ENCODE measurements around the gene ARG2. TPM values are rescaled to one million over a fixed set of nuclear protein-coding genes. Genes with fewer than 3 reads are reported as not detected.
A peak's percentile ranks its signal among the peaks of the same experiment; 100 is the strongest.

Gene ARG2
- total RNA-seq, 1 experiment from 2014 or later: 35.2 TPM

DNA sequence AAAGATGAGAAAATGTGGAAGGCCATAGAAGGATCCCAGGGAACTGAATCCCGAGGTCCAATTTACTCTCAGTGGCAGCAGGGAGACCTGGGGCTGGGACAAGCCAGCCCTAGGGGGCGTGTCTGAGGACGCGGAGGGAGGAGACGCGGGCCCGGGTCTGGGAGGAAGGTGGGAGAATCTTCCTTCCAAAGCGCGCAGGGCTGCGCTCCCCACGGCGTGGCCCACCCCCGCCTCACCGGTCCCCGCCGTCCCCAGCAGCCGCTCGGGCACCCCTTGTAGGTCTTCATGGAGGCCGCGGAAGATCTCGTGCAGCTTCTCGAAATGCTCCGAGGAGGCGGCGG is 54.4 kb downstream of the ARG2 start:
- H3K27ac ChIP-seq (ENCODE audit: insufficient read length, low read depth, low read length): no peak overlapping the region
- H4K91ac ChIP-seq (ENCODE audit: insufficient read length, low read depth, low read length): no peak overlapping the region
- peak overlapping the region; percentile 52 for H3K4me2 ChIP-seq (ENCODE audit: insufficient read depth, insufficient read length, low read length)
- no peak overlapping the region for H2AK5ac ChIP-seq (ENCODE audit: insufficient read length, low read length)
- Mint-ChIP-seq H3K36me3 (ENCODE audit: insufficient read depth in 1 of 3, low read depth in 3 of 3) (peaks cover 9 to 27% (median 26%) of the 10 kb centered on the region in 3 experiments), H3K4me1 (peaks cover 15 to 19% of the 10 kb centered on the region in 2 experiments), H3K27ac (peak overlapping the region in 2 of 3 experiments; percentile 15 to 53; a peak in 4 of 7 replicates), H3K4me3 (peak overlapping the region; percentile 75 to 83), H3K9me3 (no peaks in the 10 kb centered on the region; a peak in 1 of 5 replicates), H3K27me3 (ENCODE audit: low read depth) (no peaks in the 10 kb centered on the region; the same call in 1 of the 2 replicates)
- H4K20me1 ChIP-seq (ENCODE audit: control insufficient read depth, insufficient read depth, insufficient read length): no peaks in the 10 kb centered on the region
- no peak overlapping the region for H4K5ac ChIP-seq (ENCODE audit: insufficient read length, low read depth, low read length)
- H2BK20ac ChIP-seq (ENCODE audit: low read depth, low read length, poor library complexity, severe bottlenecking): no peak overlapping the region
- no peaks in the 10 kb centered on the region for H3K9me3 ChIP-seq (ENCODE audit: control insufficient read depth, low read depth, low read length)
- 0 out of 3 replicates have a peak, but pooled peaks have one; percentile 32 for TF ChIP-seq CTCF (conservative IDR thresholded peaks at IDR 0.05)
- WGBS (ENCODE audit: extremely low coverage, insufficient read length, low lambda C conversion rate): no CpG with 5 or more reads among the region's 25 CpGs
- H2AFZ ChIP-seq (ENCODE audit: low read length): no peak overlapping the region
- no peak overlapping the region for H2BK12ac ChIP-seq (ENCODE audit: insufficient read length, low read depth, low read length)
- no peaks in the 10 kb centered on the region for H3K27me3 ChIP-seq (ENCODE audit: insufficient read depth, low read length)
- H3T11ph ChIP-seq (ENCODE audit: low read length): no peak overlapping the region
- no peak overlapping the region for H2BK15ac ChIP-seq (ENCODE audit: low read depth, low read length)
- peak; percentile 78 for DNase-seq
- H3K4me1 ChIP-seq (ENCODE audit: insufficient read depth, low read length): peaks cover 2% of the 10 kb centered on the region; the same call in 1 of the 2 replicates
- no peak overlapping the region for H3K18ac ChIP-seq (ENCODE audit: insufficient read length, low read depth, low read length)
- H3K23ac ChIP-seq (ENCODE audit: insufficient read length, low read depth, low read length): no peak overlapping the region
- H3K23me2 ChIP-seq (ENCODE audit: insufficient read length, low read depth, low read length, poor library complexity, severe bottlenecking): peaks cover 5% of the 10 kb centered on the region
- H3K56ac ChIP-seq (ENCODE audit: insufficient read length, low read depth, low read length): no peak overlapping the region
- H3K79me2 ChIP-seq (ENCODE audit: insufficient read depth, low read length): peaks cover 4% of the 10 kb centered on the region; the same call in 1 of the 2 replicates
- no peak overlapping the region for H2BK120ac ChIP-seq (ENCODE audit: low read depth, low read length, poor library complexity, severe bottlenecking)
- H3K9ac ChIP-seq (ENCODE audit: extremely low read depth, insufficient read length, low read length): peak overlapping the region; percentile 79
- H3K4ac ChIP-seq (ENCODE audit: low read depth, low read length): no peak overlapping the region
- no peak overlapping the region for H2BK5ac ChIP-seq (ENCODE audit: insufficient read length, low read length)
- H4K8ac ChIP-seq (replicated peaks; ENCODE audit: insufficient read length, low read depth, low read length): no peak overlapping the region
- H3K14ac ChIP-seq (ENCODE audit: insufficient read depth, low read length): no peak overlapping the region; the same call in 1 of the 2 replicates
- H3K79me1 ChIP-seq (ENCODE audit: insufficient read depth, low read depth, low read length, poor library complexity, severe bottlenecking): no peaks in the 10 kb centered on the region
